Cardiac muscle cell (in vitro differentiated cells and primary cell): ENCODE results near the gene ABHD14A. TPM values are rescaled to one million over a fixed set of nuclear protein-coding genes. Genes with fewer than 3 reads are reported as not detected.

Experiments
- DNase-seq, 2 donors: peaks; one replicate each; pipeline versions ENCODE4 v3.0.0 to v3.0.0-alpha.2; 2010 to 2017; ENCODE audit warnings: low read depth in 1 of 2, low spot score in 1 of 2
- H3K27ac ChIP-seq: fragments of 200-600 bp; sonication (generic); 2 replicates; pipeline ENCODE4 v1.5.1; 2016
- H3K27me3 ChIP-seq: fragments of 200-600 bp; sonication (generic); 2 replicates; pipeline ENCODE4 v1.6.0; 2016; ENCODE audit warnings: control low read depth
- H3K36me3 ChIP-seq: fragments of 200-600 bp; sonication (generic); 2 replicates; pipeline ENCODE4 v1.5.1; 2016; ENCODE audit warnings: control low read depth
- H3K4me1 ChIP-seq: fragments of 200-600 bp; sonication (generic); 2 replicates; pipeline ENCODE4 v1.8.1; 2017; ENCODE audit warnings: low read depth, mild to moderate bottlenecking, mixed run types
- H3K4me3 ChIP-seq: fragments of 200-600 bp; sonication (generic); 2 replicates; pipeline ENCODE4 v1.5.1; 2016; ENCODE audit warnings: mild to moderate bottlenecking
- H3K9me3 ChIP-seq: fragments of 200-600 bp; sonication (generic); 2 replicates; pipeline ENCODE4 v1.5.1; 2017; ENCODE audit warnings: low read depth, mild to moderate bottlenecking, control low read depth
- polyA plus RNA-seq: library from polyadenylated mRNA; unstranded; fragments of >200 nt; fragmentation: Nextera tagmentation; extraction: Ambion mirVana; gene quantifications from 2 replicates; pipeline ENCODE4 v1.2.1, GENCODE V29; 2016
- total RNA-seq: library from RNA; depleted of rRNA; stranded (reverse); fragments of >200 nt; gene quantifications from 2 replicates; pipeline ENCODE4 v1.2.3, GENCODE V29; 2016
- TF ChIP-seq, protein P1 (sequence below): IDR thresholded peaks from 2 replicates; pipeline ENCODE4 v1.5.1; 2012; ENCODE audit warnings: low read depth, mild to moderate bottlenecking, low read length

The ABHD14A gene
- total and polyA plus RNA-seq, 2 experiments from 2014 or later, result 56.5 to 104 TPM

DNA sequence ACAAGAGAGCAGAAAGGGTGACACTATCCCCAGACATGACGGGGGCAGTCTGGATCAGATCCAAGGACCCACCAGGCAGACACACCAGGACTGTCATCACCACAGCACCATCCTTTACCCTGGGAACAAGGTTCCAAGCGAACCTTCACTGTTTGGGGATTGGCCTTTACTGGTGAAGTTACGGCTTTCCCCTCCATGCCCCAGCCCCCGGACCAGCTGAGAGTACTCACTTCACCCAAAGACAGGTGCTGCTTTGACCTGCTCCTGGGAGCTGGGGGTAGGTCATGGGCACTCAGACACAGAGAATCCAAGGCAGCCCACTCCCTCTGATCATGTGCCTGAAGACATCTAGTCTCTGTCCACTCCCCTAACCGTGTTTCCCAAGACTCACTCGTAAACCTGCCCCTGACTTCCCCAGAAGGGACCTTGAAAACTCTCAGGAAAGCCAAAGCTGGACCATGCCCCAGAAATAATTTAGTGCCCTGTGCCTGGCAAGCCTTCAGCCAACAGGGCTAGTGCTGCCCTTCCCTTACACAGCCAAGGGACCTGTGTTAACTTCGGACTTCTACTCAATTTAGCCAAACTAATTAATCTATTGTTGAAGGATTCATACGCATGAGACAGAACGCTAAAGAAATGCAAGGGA, 36.0 kb upstream of the ABHD14A start:
- DNase-seq, result no peak
- no peaks in the 10 kb centered on the region for H3K27me3 ChIP-seq
- peaks cover 15% of the 10 kb centered on the region for H3K4me1 ChIP-seq
- H3K27ac ChIP-seq, result no peak overlapping the region
- no peaks in the 10 kb centered on the region for H3K9me3 ChIP-seq
- H3K4me3 ChIP-seq, result no peak overlapping the region
- TF ChIP-seq, protein P1, sequence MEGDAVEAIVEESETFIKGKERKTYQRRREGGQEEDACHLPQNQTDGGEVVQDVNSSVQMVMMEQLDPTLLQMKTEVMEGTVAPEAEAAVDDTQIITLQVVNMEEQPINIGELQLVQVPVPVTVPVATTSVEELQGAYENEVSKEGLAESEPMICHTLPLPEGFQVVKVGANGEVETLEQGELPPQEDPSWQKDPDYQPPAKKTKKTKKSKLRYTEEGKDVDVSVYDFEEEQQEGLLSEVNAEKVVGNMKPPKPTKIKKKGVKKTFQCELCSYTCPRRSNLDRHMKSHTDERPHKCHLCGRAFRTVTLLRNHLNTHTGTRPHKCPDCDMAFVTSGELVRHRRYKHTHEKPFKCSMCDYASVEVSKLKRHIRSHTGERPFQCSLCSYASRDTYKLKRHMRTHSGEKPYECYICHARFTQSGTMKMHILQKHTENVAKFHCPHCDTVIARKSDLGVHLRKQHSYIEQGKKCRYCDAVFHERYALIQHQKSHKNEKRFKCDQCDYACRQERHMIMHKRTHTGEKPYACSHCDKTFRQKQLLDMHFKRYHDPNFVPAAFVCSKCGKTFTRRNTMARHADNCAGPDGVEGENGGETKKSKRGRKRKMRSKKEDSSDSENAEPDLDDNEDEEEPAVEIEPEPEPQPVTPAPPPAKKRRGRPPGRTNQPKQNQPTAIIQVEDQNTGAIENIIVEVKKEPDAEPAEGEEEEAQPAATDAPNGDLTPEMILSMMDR, result no peak
- H3K36me3 ChIP-seq, result peaks cover 21% of the 10 kb centered on the region

DNA sequence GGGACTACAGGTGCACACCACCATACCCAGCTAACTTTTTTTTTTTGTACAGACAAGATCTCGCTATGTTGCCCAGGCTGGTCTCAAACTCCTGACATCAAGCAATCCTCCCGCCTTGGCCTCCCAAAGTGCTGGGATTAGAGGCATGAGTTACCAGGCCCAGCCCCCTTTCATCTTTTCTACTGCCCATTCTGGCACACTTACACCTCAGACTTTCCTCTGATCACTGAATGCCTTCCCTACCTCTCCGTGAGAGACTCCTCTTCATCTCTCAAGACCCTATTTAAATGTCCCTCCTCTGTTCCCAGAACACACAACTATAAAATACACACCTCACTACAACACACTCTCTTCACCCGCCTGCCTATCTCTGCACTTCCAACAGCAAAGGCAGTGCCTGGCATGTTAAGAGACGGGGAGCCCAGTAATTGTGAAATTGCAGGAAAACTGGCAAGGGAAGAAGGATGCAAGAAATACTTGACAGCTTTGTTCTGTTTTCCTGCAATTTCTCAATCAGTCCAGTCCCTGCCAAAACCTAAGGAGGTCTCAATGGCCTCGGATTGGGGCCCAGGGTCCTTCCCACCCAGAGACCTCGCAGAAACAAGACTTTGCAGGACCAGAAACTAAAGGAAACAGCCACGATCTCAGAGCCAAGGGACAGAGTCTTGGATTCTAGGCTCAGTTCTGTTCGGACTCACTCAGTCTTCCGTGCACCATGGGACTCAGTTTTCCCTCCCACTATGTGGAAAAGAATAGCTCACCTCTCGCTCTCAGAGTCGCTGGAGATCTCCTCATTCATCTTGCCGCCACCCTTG, 34.0 kb upstream of the ABHD14A start:
- peaks cover 15% of the 10 kb centered on the region for H3K4me1 ChIP-seq
- peaks cover 7% of the 10 kb centered on the region for H3K36me3 ChIP-seq
- no peaks in the 10 kb centered on the region for H3K9me3 ChIP-seq
- H3K27ac ChIP-seq, result peak overlapping the region; percentile 59
- peak in 1 of 2 donors; percentile 71 for DNase-seq
- no peaks in the 10 kb centered on the region for H3K27me3 ChIP-seq
- H3K4me3 ChIP-seq, result peak overlapping the region; percentile 71
- TF ChIP-seq, protein P1, result no peak

DNA sequence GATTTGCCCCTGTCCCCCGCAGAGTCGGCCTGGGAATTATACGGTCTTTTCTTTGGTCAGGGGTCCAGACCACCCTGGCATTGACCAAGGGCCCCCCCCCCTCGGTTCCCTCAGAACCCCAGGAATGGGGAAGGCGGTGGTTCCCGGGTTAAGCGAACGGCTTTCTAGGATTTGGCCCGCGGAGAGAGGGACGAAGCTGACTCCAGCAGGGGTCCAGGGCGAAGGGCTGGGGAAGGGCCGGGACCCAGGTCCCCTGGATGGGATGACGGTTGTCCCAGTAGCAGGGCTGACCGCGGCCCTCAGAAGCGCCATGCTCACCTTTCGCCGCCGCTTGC, 33.4 kb upstream of the ABHD14A start:
- peaks cover 5% of the 10 kb centered on the region for H3K36me3 ChIP-seq
- H3K4me1 ChIP-seq, result peaks cover 15% of the 10 kb centered on the region
- no peaks in the 10 kb centered on the region for H3K9me3 ChIP-seq
- TF ChIP-seq, protein P1, result no peak
- H3K27ac ChIP-seq, result peak overlapping the region; percentile 59
- DNase-seq, result no peak
- H3K27me3 ChIP-seq, result no peaks in the 10 kb centered on the region
- peak overlapping the region; percentile 71 for H3K4me3 ChIP-seq

DNA sequence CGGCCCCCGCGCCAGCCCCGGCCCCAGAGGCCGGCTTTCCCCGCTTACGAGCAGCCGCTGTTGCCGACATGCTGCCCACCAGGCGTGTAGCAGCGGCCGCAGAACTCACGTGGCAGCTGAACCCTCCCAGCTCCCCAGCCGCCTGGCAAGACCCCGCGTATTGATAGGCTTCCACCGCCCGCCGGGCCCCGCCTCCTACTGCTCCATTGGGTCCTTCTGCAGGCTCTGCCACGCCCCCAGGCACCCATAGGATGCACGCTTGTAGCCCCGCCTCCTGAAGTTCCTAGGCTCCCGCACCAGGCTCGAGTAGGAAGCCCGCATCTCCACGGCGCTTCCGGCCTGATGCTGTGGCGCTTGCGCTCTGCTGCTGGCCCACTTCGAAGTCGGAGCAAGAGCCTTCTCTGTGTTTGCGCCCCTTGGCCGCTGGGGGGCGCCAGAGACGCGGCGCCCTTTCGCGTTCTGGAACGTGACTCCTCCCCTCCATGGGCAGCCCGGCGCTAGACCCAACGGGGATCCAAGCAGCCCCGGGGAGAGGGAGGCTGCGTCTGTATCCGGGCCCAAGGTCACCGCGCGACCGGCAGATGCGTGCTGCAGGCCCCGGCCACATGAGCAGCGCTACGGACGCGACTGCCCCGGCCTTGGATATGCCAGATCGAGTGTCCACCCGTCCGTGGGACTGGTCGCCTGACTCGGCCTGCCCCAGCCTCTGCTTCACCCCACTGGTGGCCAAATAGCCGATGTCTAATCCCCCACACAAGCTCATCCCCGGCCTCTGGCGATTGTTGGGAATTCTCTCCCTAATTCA, 32.9 kb upstream of the ABHD14A start, which contains the start of the genes PARP3 and RRP9:
Gene PARP3 (plus strand): TSS at position 566 of the 805 bp plus-strand sequence. CDS start 993 bp downstream, outside the sequence.
Gene RRP9 (minus strand): TSS at position 107 of the 805 bp plus-strand sequence. CDS start 37 bp downstream, at position 70.
- TF ChIP-seq, protein P1, result peak; percentile 99
- Histone ChIP-seq H3K9me3 (no peaks in the 10 kb centered on the region), H3K4me3 (peak within 1 kb of the TSS; percentile 71), H3K27ac (peak within 1 kb of the TSS; percentile 81), H3K36me3 (peaks cover 2% of the 10 kb centered on the region), H3K27me3 (no peaks in the 10 kb centered on the region), H3K4me1 (peaks cover 15% of the 10 kb centered on the region)
- DNase-seq, result peak; percentile 100
